HepG2 (cell line): ENCODE data around the gene SCARB2. TPM values are rescaled to one million over a fixed set of nuclear protein-coding genes. Genes with fewer than 3 reads are reported as not detected.

Source experiments
- ATAC-seq: fragments of 200-7000 bp; cut with Tn5 transposase; 3 replicates; pipeline ENCODE4 v1.9.1; 2020; ENCODE audit warnings: mild to moderate bottlenecking, moderate library complexity
- BruUV-seq: library from RNA; stranded (reverse); fragments of 400-500 nt; replicated peaks from 2 replicates; lab custom pipeline; 2021; lab: Mats Ljungman, UMichigan
- CTCF ChIA-PET: fragments of 300-600 bp; formaldehyde crosslinking; extraction: SDS; loops from one replicate; lab custom pipeline; 2021; ENCODE audit warnings: low total read pairs, inconsistent platforms, low intra/inter-chr PET ratio; lab: Yijun Ruan, JAX
- POLR2A ChIA-PET: fragments of 350-600 bp; sonication (Branson Sonifier 250); formaldehyde crosslinking; loops from one replicate; lab custom pipeline; 2020; ENCODE audit warnings: antibody characterized with exemption, inconsistent platforms; lab: Yijun Ruan, JAX
- DNase-seq: peaks from one replicate; pipeline ENCODE4 v3.0.0-alpha.2; 2015; ENCODE audit warnings: low spot score
- FAIRE-seq: peaks from 3 replicates; lab custom pipeline; 2011; peaks lifted over from hg19 to GRCh38; lab: Jason Lieb, UNC
- H2AFZ ChIP-seq: one replicate; pipeline ENCODE4 v1.6.1; 2011; ENCODE audit warnings: low read length, inconsistent platforms
- H3K27ac ChIP-seq: fragments of 300-600 bp; 3 replicates; pipeline ENCODE4 v1.8.0; 2011; ENCODE audit warnings: mixed run types, mild to moderate bottlenecking, mixed read lengths, low read length, inconsistent platforms; ENCODE audit not compliant: insufficient read depth; ENCODE audit errors: extremely low read length
- H3K27me3 ChIP-seq, 2 experiments: fragments of 200-600 bp in 1 of 2; 2 replicates in 1 of 2; 3 replicates in 1 of 2; pipeline versions ENCODE4 v1.6.0 to v1.8.0; 2011; ENCODE audit warnings: low read length in 2 of 2, mild to moderate bottlenecking in 2 of 2, moderate library complexity in 2 of 2, inconsistent platforms in 1 of 2; ENCODE audit not compliant: insufficient read depth in 2 of 2, control insufficient read depth in 1 of 2
- H3K36me3 ChIP-seq, 2 experiments: fragments of 200-600 bp in 1 of 2; replicated peaks in 1 of 2; 2 replicates in 1 of 2; 3 replicates in 1 of 2; pipeline versions ENCODE4 v1.5.1 to v1.8.0; 2011; ENCODE audit warnings: low read length in 2 of 2, inconsistent platforms in 1 of 2; ENCODE audit not compliant: insufficient read depth in 2 of 2, control insufficient read depth in 1 of 2
- H3K4me1 ChIP-seq: 2 replicates; pipeline ENCODE4 v1.5.1; 2012; ENCODE audit warnings: low read length, inconsistent platforms; ENCODE audit not compliant: insufficient read depth
- H3K4me2 ChIP-seq: 2 replicates; pipeline ENCODE4 v1.6.0; 2011; ENCODE audit warnings: low read depth, low read length, inconsistent platforms
- H3K4me3 ChIP-seq, 3 experiments: fragments of 200-600 bp in 1 of 3; sonication (generic), shearing (Covaris generic) in 1 of 3; replicated peaks in 1 of 3; 2 replicates each; pipeline ENCODE4 v1.5.1; 2011 to 2016; ENCODE audit warnings: low read length in 3 of 3, inconsistent platforms in 2 of 3, low read depth in 2 of 3, mild to moderate bottlenecking in 2 of 3, control low read depth in 1 of 3, mixed read lengths in 1 of 3; ENCODE audit not compliant: insufficient read depth in 1 of 3
- H3K79me2 ChIP-seq: one replicate; pipeline ENCODE4 v1.6.1; 2011; ENCODE audit warnings: low read length, inconsistent platforms; ENCODE audit not compliant: insufficient read depth
- H3K9ac ChIP-seq: 2 replicates; pipeline ENCODE4 v1.6.0; 2011; ENCODE audit warnings: mild to moderate bottlenecking, low read depth, low read length, inconsistent platforms; ENCODE audit not compliant: insufficient read depth
- H3K9me3 ChIP-seq: 2 replicates; pipeline ENCODE4 v1.5.1; 2012; ENCODE audit warnings: mild to moderate bottlenecking, low read length
- H4K20me1 ChIP-seq: 2 replicates; pipeline ENCODE4 v1.6.0; 2011; ENCODE audit warnings: inconsistent platforms, mild to moderate bottlenecking, low read length, moderate library complexity; ENCODE audit not compliant: insufficient read depth
- ATF3 ChIP-seq: sonication (generic); formaldehyde crosslinking; IDR thresholded peaks from 2 replicates; pipeline ENCODE4 v1.4.0; 2020; ENCODE audit warnings: missing genetic modification reagents
- FOXA1 ChIP-seq, 2 experiments: fragments of 450-650 bp in 1 of 2; sonication (generic) in 1 of 2; formaldehyde crosslinking in 1 of 2; IDR thresholded peaks; 2 replicates each; pipeline versions ENCODE4 v1.4.0 to v1.6.1; 2016 to 2020; ENCODE audit warnings: missing genetic modification reagents in 1 of 2
- GTF2F1 ChIP-seq: fragments of 150-350 bp; IDR thresholded peaks from 2 replicates; pipeline ENCODE4 v1.6.1; 2014; ENCODE audit warnings: low read length
- HDAC2 ChIP-seq: sonication (generic); formaldehyde crosslinking; IDR thresholded peaks from 2 replicates; pipeline ENCODE4 v1.4.0; 2020; ENCODE audit warnings: missing genetic modification reagents
- HNRNPLL ChIP-seq: fragments of 200-400 bp; formaldehyde crosslinking; IDR thresholded peaks from 2 replicates; pipeline ENCODE4 v1.6.1; 2017; ENCODE audit warnings: mild to moderate bottlenecking, low read depth, low read length; ENCODE audit not compliant: poor library complexity, severe bottlenecking
- NCOA5 ChIP-seq: sonication (generic); formaldehyde crosslinking; IDR thresholded peaks from 2 replicates; pipeline ENCODE4 v1.4.0; 2020; ENCODE audit warnings: missing genetic modification reagents
- POLR2AphosphoS5 ChIP-seq: IDR thresholded peaks from 2 replicates; pipeline ENCODE4 v1.6.1; 2012; ENCODE audit warnings: low read depth, low read length
- ZNF20 ChIP-seq: sonication (generic); formaldehyde crosslinking; IDR thresholded peaks from 2 replicates; pipeline ENCODE4 v1.4.0; 2020; ENCODE audit warnings: mild to moderate bottlenecking, moderate library complexity, missing genetic modification reagents
- ZNF562 ChIP-seq: sonication (generic); formaldehyde crosslinking; IDR thresholded peaks from 2 replicates; pipeline ENCODE4 v1.8.0; 2022; ENCODE audit warnings: missing genetic modification reagents, borderline replicate concordance
- WGBS: methylation state at CpG from one replicate; pipeline ENCODE4 v1.1.6; 2017; ENCODE audit warnings: low lambda C conversion rate; 5-methylcytosine and 5-hydroxymethylcytosine counted together
- in situ Hi-C: cut with HindIII; loops from 2 replicates; pipeline ENCODE4 v1.10.0; 2017; ENCODE audit warnings: low pct_unique_long_range_greater_than_20kb; ENCODE audit not compliant: extremely low pct_ligation_motif_present
- intact Hi-C: fragments of 100-400 bp; cut with micrococcal nuclease; formaldehyde crosslinking; loops from one replicate; pipeline ENCODE4 v1.10.0; 2022; ENCODE audit not compliant: unreplicated experiment
- polyA plus RNA-seq, 8 experiments: library from polyadenylated mRNA; depleted of rRNA in 3 of 8; stranded (reverse) in 7 of 8; unstranded in 1 of 8; fragments of >200 nt; fragmentation: Illumina TruSeq in 4 of 8; extraction: Trizol in 4 of 8; gene quantifications; 2 replicates each; pipeline versions ENCODE4 v1.2.1 to v1.2.3, GENCODE V29; 2011 to 2016; ENCODE audit warnings: low read depth in 4 of 8, missing spikeins in 1 of 8, mixed read lengths in 1 of 8; ENCODE audit not compliant: insufficient read depth in 1 of 8
- total RNA-seq, 5 experiments: library from RNA; depleted of rRNA; stranded (reverse); fragments of >200 nt; fragmentation: Illumina TruSeq; extraction: Trizol; gene quantifications; 2 replicates each; pipeline ENCODE4 v1.2.3, GENCODE V29; 2016; ENCODE audit warnings: low read depth in 1 of 5
- TF ChIP-seq, protein P1 (sequence below): sonication (generic); formaldehyde crosslinking; IDR thresholded peaks from 2 replicates; pipeline ENCODE4 v1.8.1; 2023; ENCODE audit warnings: mild to moderate bottlenecking, missing genetic modification reagents
- TF ChIP-seq, protein P2 (sequence below): sonication (generic); formaldehyde crosslinking; IDR thresholded peaks from 2 replicates; pipeline ENCODE4 v1.4.0; 2020; ENCODE audit warnings: missing genetic modification reagents, borderline replicate concordance

The SCARB2 gene
- total and polyA plus RNA-seq, 2 of the 13 experiments (the other 11 are each of a cell fraction or from before 2014, with no cell fraction given), result 40.6 to 43.4 TPM

DNA sequence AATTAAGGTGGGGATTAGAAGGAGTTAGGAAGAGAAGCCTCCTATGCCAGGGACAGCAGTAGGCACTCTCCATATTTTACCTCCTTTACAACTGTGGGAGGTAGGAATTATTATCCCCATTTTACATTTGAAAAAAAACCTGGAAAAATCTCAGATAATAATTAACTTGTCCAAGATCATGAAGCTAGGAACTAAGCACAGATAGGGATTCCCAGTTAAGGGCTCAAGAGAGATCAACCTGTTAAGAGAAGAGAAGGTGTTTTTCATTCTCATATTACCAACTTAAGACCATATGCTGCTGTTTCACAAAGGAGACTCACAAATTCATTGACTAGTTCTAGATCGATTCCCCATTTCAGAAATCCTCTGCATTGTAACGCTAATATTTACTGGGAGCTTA lies 21.8 kb upstream of the SCARB2 start:
- 3% methylated on average over 2 of the region's 2 CpGs for WGBS
- Histone ChIP-seq H3K9me3 (no peaks in the 10 kb centered on the region), H3K4me1 (peaks cover 12% of the 10 kb centered on the region), H3K36me3 (no peaks in the 10 kb centered on the region), H4K20me1 (no peaks in the 10 kb centered on the region), H3K27me3 (no peaks in the 10 kb centered on the region), H2AFZ (no peak overlapping the region), H3K4me3 (no peak overlapping the region), H3K79me2 (no peaks in the 10 kb centered on the region), H3K27ac (no peak overlapping the region), H3K9ac (no peak overlapping the region), H3K4me2 (peak overlapping the region; percentile 42; the same call in 1 of the 2 replicates)
- FAIRE-seq, result no peak
- no peak for DNase-seq
- in situ Hi-C loops (no loop called here), intact Hi-C loops (no loop called here)
- ATAC-seq, result no peak
- TF ChIP-seq, protein P1, sequence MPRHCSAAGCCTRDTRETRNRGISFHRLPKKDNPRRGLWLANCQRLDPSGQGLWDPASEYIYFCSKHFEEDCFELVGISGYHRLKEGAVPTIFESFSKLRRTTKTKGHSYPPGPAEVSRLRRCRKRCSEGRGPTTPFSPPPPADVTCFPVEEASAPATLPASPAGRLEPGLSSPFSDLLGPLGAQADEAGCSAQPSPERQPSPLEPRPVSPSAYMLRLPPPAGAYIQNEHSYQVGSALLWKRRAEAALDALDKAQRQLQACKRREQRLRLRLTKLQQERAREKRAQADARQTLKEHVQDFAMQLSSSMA (CRISPR knock-in tag), result no peak
- no peak for TF ChIP-seq HDAC2 (CRISPR knock-in tag)
- no peak for TF ChIP-seq ZNF20
- no peak for TF ChIP-seq NCOA5 (CRISPR knock-in tag)
- TF ChIP-seq ZNF562 (CRISPR knock-in tag), result no peak
- TF ChIP-seq GTF2F1, result no peak
- TF ChIP-seq FOXA1 (IDR thresholded peaks at IDR 0.05), result no peak
- TF ChIP-seq FOXA1 (CRISPR knock-in tag; IDR thresholded peaks at IDR 0.05), result no peak
- TF ChIP-seq, protein P2, sequence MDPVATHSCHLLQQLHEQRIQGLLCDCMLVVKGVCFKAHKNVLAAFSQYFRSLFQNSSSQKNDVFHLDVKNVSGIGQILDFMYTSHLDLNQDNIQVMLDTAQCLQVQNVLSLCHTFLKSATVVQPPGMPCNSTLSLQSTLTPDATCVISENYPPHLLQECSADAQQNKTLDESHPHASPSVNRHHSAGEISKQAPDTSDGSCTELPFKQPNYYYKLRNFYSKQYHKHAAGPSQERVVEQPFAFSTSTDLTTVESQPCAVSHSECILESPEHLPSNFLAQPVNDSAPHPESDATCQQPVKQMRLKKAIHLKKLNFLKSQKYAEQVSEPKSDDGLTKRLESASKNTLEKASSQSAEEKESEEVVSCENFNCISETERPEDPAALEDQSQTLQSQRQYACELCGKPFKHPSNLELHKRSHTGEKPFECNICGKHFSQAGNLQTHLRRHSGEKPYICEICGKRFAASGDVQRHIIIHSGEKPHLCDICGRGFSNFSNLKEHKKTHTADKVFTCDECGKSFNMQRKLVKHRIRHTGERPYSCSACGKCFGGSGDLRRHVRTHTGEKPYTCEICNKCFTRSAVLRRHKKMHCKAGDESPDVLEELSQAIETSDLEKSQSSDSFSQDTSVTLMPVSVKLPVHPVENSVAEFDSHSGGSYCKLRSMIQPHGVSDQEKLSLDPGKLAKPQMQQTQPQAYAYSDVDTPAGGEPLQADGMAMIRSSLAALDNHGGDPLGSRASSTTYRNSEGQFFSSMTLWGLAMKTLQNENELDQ (CRISPR knock-in tag), result no peak
- no peak for TF ChIP-seq HNRNPLL
- TF ChIP-seq POLR2AphosphoS5, result no peak
- no peak for TF ChIP-seq ATF3 (CRISPR knock-in tag)
- POLR2A ChIA-PET, result no interaction called here
- CTCF ChIA-PET, result no interaction called here
- BruUV-seq, result no TSS peak
